ENCODE measurements around the gene WDR86.
A peak's percentile ranks its signal among the peaks of the same experiment; 100 is the strongest.

Gene WDR86

GRCh38 chr7:151409667-151410404 is at the start of gene WDR86:
TSS of gene WDR86 (minus strand) at chr7:151410038. CDS start at chr7:151409589, 449 bp downstream.
- no peak for DNase-seq (ENCODE audit: low read depth in 3 of 3)

GRCh38 chr7:151457534-151457933 is 47.7 kb upstream of the WDR86 start:
- DNase-seq (ENCODE audit: low read depth in 3 of 3), result no peak

GRCh38 chr7:151456782-151457181 is 46.9 kb upstream of the WDR86 start:
- no peak for DNase-seq (ENCODE audit: low read depth in 3 of 3)

- no peak for DNase-seq (ENCODE audit: low read depth in 3 of 3)
Observed at GRCh38 chr7:151456276-151456675, 46.4 kb upstream of the WDR86 start.

- DNase-seq (ENCODE audit: low read depth in 3 of 3), result no peak
Observed at GRCh38 chr7:151455690-151456089, 45.9 kb upstream of the WDR86 start.

- DNase-seq (ENCODE audit: low read depth in 3 of 3), result no peak
Observed at GRCh38 chr7:151454932-151455530, 45.2 kb upstream of the WDR86 start.

GRCh38 chr7:151454305-151454704 is 44.5 kb upstream of the WDR86 start:
- DNase-seq (ENCODE audit: low read depth in 3 of 3), result no peak

GRCh38 chr7:151453326-151453791 is 43.5 kb upstream of the WDR86 start:
- no peak for DNase-seq (ENCODE audit: low read depth in 3 of 3)

- no peak for DNase-seq (ENCODE audit: low read depth in 3 of 3)
Observed at GRCh38 chr7:151452680-151453325, 43.0 kb upstream of the WDR86 start.

- DNase-seq (ENCODE audit: low read depth in 3 of 3), result no peak
Observed at GRCh38 chr7:151451626-151452571, 42.1 kb upstream of the WDR86 start.

- no peak for DNase-seq (ENCODE audit: low read depth in 3 of 3)
Observed at GRCh38 chr7:151451156-151451555, 41.3 kb upstream of the WDR86 start.

- DNase-seq (ENCODE audit: low read depth in 3 of 3), result no peak
Observed at GRCh38 chr7:151449990-151450389, 40.2 kb upstream of the WDR86 start.

- peak; percentile 59 to 70 (median 59) for DNase-seq (ENCODE audit: low read depth in 3 of 3)
Observed at GRCh38 chr7:151448261-151449252, 38.7 kb upstream of the WDR86 start.

- DNase-seq (ENCODE audit: low read depth in 3 of 3), result no peak
Observed at GRCh38 chr7:151447901-151448260, 38.0 kb upstream of the WDR86 start.

- DNase-seq (ENCODE audit: low read depth in 3 of 3), result no peak
Observed at GRCh38 chr7:151447312-151447711, 37.5 kb upstream of the WDR86 start.

- DNase-seq (ENCODE audit: low read depth in 3 of 3), result no peak
Observed at GRCh38 chr7:151446412-151446811, 36.6 kb upstream of the WDR86 start.

- DNase-seq (ENCODE audit: low read depth in 3 of 3), result no peak
Observed at GRCh38 chr7:151444632-151445031, 34.8 kb upstream of the WDR86 start.

- DNase-seq (ENCODE audit: low read depth in 3 of 3), result no peak
Observed at GRCh38 chr7:151442776-151443496, 33.1 kb upstream of the WDR86 start.

- DNase-seq (ENCODE audit: low read depth in 3 of 3), result no peak
Observed at GRCh38 chr7:151440799-151441445, 31.1 kb upstream of the WDR86 start.

All from stimulated activated CD4-positive, alpha-beta T cell treated with anti-CD3 and anti-CD28 coated beads, TNF-alpha, amount 100 ng/mL, for 24 hours (primary cell).